ENCODE results near the gene AACS. TPM values are rescaled to one million over a fixed set of nuclear protein-coding genes. Genes with fewer than 3 reads are reported as not detected.

Gene AACS
- total and polyA plus RNA-seq, 4 donors = 15.4 to 33.5 (median 17.6) TPM

DNA sequence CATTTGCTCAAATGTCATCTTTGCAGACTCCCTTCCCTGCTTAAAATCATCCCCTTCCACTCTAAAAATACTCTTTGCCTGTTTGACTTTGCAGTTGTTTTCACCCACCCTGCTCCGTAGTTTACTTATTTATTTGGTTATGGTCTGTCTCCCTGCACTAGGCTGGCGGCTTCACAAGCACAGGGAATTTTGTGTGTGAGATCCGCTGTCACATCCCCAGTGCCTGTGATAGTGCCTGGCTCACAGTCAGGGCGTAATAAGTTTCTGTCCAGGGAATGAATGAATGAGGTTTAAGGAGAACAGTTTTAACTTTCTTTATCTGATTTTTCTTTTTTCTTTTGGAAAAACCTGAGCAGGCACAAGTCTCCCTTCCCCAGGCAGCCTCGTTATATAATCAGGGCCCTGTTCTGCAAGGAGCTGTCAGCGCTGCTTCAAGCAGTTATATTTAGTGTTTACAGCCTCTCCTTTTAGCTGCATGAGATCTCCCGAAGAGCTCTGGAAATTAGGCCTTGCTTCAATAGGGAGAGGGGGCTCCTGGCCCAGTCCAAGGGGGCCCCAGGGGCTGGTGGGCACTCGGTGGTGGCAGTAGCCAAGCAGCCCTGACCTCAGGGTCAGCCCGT lies 107.1 kb downstream of the AACS start:
- no peak for ATAC-seq (ENCODE audit: insufficient read depth, low FRiP score)
- no peak overlapping the region for H3K4me3 ChIP-seq
- H3K9me3 ChIP-seq (ENCODE audit: control insufficient read depth in 4 of 4, insufficient read depth in 3 of 4, low read length in 3 of 4) = peaks cover 0 to 13% (median 1%) of the 10 kb centered on the region in 4 donors
- H3K27me3 ChIP-seq (ENCODE audit: control insufficient read depth in 3 of 3, insufficient read depth in 3 of 3, low read length in 2 of 3) = peaks cover 0 to 4% (median 0%) of the 10 kb centered on the region in 3 donors
- no peaks in the 10 kb centered on the region for H3K36me3 ChIP-seq (ENCODE audit: control insufficient read depth in 4 of 4, insufficient read depth in 4 of 4, low read length in 4 of 4)
- whole genome bisulfite sequencing, 2 donors = 77 to 82% methylated on average over 9 of the region's 9 CpGs
- no peak overlapping the region for H3K9ac ChIP-seq (ENCODE audit: insufficient read depth in 1 of 2, low read length in 2 of 2)
- TF ChIP-seq CTCF (IDR thresholded peaks at IDR 0.05; ENCODE audit: control extremely low read depth, extremely low read depth) = no peak
- H3K4me1 ChIP-seq (ENCODE audit: control insufficient read depth in 5 of 5, insufficient read depth in 5 of 5, low read length in 5 of 5) = no peaks in the 10 kb centered on the region
- no peak overlapping the region for H3K27ac ChIP-seq (ENCODE audit: low read depth in 1 of 2, low read length in 1 of 2)
- DNase-seq = no peak

DNA sequence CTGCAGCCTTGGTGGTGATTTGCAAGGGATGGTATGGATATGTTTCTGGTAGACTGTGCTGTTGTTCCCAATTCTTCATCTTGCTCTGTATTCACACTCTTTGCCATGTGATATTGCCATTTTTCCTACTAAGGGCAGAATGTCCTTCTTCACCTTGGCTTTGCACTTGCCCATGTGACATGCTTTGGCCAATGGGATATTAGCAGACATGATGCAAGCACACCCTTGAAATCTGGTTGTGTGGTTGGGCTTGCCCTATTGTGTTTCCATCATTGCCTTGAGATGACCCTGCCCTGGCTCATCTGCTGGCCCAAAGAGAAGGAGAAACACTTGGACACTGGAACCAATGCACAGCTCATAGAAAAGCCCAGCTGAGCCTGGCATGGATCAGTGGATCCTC lies 110.3 kb downstream of the AACS start:
- Histone ChIP-seq H3K36me3 (ENCODE audit: control insufficient read depth in 4 of 4, insufficient read depth in 4 of 4, low read length in 4 of 4) (no peaks in the 10 kb centered on the region), H3K9me3 (ENCODE audit: control insufficient read depth in 4 of 4, insufficient read depth in 3 of 4, low read length in 3 of 4) (peaks cover 0 to 11% (median 1%) of the 10 kb centered on the region in 4 donors), H3K4me1 (ENCODE audit: control insufficient read depth in 5 of 5, insufficient read depth in 5 of 5, low read length in 5 of 5) (no peaks in the 10 kb centered on the region), H3K4me3 (no peak overlapping the region), H3K9ac (ENCODE audit: insufficient read depth in 1 of 2, low read length in 2 of 2) (no peak overlapping the region), H3K27ac (ENCODE audit: low read depth in 1 of 2, low read length in 1 of 2) (no peak overlapping the region), H3K27me3 (ENCODE audit: control insufficient read depth in 3 of 3, insufficient read depth in 3 of 3, low read length in 2 of 3) (peaks cover 0 to 4% (median 0%) of the 10 kb centered on the region in 3 donors)
- ATAC-seq (ENCODE audit: insufficient read depth, low FRiP score) (no peak), DNase-seq (no peak)
- no peak for TF ChIP-seq CTCF (IDR thresholded peaks at IDR 0.05; ENCODE audit: control extremely low read depth, extremely low read depth)

- Histone ChIP-seq H3K27ac (ENCODE audit: low read depth in 1 of 2, low read length in 1 of 2) (no peak overlapping the region), H3K27me3 (ENCODE audit: control insufficient read depth in 3 of 3, insufficient read depth in 3 of 3, low read length in 2 of 3) (peaks cover 0 to 4% (median 0%) of the 10 kb centered on the region in 3 donors), H3K4me3 (no peak overlapping the region), H3K4me1 (ENCODE audit: control insufficient read depth in 5 of 5, insufficient read depth in 5 of 5, low read length in 5 of 5) (no peaks in the 10 kb centered on the region), H3K9me3 (ENCODE audit: control insufficient read depth in 4 of 4, insufficient read depth in 3 of 4, low read length in 3 of 4) (peaks cover 0 to 8% (median 1%) of the 10 kb centered on the region in 4 donors), H3K36me3 (ENCODE audit: control insufficient read depth in 4 of 4, insufficient read depth in 4 of 4, low read length in 4 of 4) (no peaks in the 10 kb centered on the region), H3K9ac (ENCODE audit: insufficient read depth in 1 of 2, low read length in 2 of 2) (no peak overlapping the region)
- WGBS, 2 donors = 64 to 75% methylated on average over 2 of the region's 2 CpGs
- DNase-seq (no peak), ATAC-seq (ENCODE audit: insufficient read depth, low FRiP score) (no peak)
- TF ChIP-seq CTCF (IDR thresholded peaks at IDR 0.05; ENCODE audit: control extremely low read depth, extremely low read depth) = no peak
Measured at GRCh38 chr12:125178222-125178621, 113.0 kb downstream of the AACS start.

- Histone ChIP-seq H3K4me3 (no peak overlapping the region), H3K36me3 (ENCODE audit: control insufficient read depth in 4 of 4, insufficient read depth in 4 of 4, low read length in 4 of 4) (no peaks in the 10 kb centered on the region), H3K4me1 (ENCODE audit: control insufficient read depth in 5 of 5, insufficient read depth in 5 of 5, low read length in 5 of 5) (no peaks in the 10 kb centered on the region), H3K27ac (ENCODE audit: low read depth in 1 of 2, low read length in 1 of 2) (no peak overlapping the region), H3K27me3 (ENCODE audit: control insufficient read depth in 3 of 3, insufficient read depth in 3 of 3, low read length in 2 of 3) (peaks cover 3 to 18% (median 16%) of the 10 kb centered on the region in 3 donors), H3K9ac (ENCODE audit: insufficient read depth in 1 of 2, low read length in 2 of 2) (no peak overlapping the region), H3K9me3 (ENCODE audit: control insufficient read depth in 4 of 4, insufficient read depth in 3 of 4, low read length in 3 of 4) (peaks cover 0 to 5% (median under 1%) of the 10 kb centered on the region in 4 donors)
- TF ChIP-seq CTCF (IDR thresholded peaks at IDR 0.05; ENCODE audit: control extremely low read depth, extremely low read depth) = no peak
- 88 to 91% methylated on average over 3 of the region's 3 CpGs for WGBS, 2 donors
- DNase-seq = no peak
- no peak for ATAC-seq (ENCODE audit: insufficient read depth, low FRiP score)
Measured at GRCh38 chr12:125180144-125180543, 114.9 kb downstream of the AACS start.
